Measurements from ENCODE around the gene GCAT. TPM values are rescaled to one million over a fixed set of nuclear protein-coding genes. Genes with fewer than 3 reads are reported as not detected.

The GCAT gene
- polyA plus RNA-seq, 3 donors: 0.56 to 1.9 (median 1.1) TPM

DNA sequence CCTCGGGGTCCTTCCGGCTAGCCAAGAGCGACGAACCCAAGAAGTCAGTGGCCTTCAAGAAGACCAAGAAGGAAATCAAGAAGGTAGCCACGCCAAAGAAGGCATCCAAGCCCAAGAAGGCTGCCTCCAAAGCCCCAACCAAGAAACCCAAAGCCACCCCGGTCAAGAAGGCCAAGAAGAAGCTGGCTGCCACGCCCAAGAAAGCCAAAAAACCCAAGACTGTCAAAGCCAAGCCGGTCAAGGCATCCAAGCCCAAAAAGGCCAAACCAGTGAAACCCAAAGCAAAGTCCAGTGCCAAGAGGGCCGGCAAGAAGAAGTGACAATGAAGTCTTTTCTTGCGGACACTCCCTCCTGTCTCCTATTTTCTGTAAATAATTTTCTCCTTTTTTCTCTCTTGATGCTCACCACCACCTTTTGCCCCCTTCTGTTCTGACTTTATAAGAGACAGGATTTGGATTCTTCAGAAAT, 1.9 kb upstream of the GCAT start:
- H3K4me2 ChIP-seq (replicated peaks; ENCODE audit: extremely low read depth, low read length, poor library complexity, severe bottlenecking): peak overlapping the region; percentile 89
- Mint-ChIP-seq H3K27me3 (ENCODE audit: low read depth in 3 of 3) (peaks cover 59 to 74% (median 60%) of the 10 kb centered on the region in 3 donors), H3K36me3 (peaks cover 8 to 16% of the 10 kb centered on the region in 2 donors), H3K4me3 (peak overlapping the region; percentile 87 to 96), H3K27ac (peak overlapping the region in 6 of 7 donors; percentile 45 to 90 (median 68)), H3K4me1 (peaks cover 54% of the 10 kb centered on the region), H3K9me3 (peaks cover 0 to 17% (median 7%) of the 10 kb centered on the region in 7 donors)
- peaks cover 27 to 63% of the 10 kb centered on the region in 2 donors for H3K27me3 ChIP-seq (ENCODE audit: control insufficient read depth in 2 of 2, insufficient read depth in 2 of 2, low read length in 2 of 2)
- peak overlapping the region; percentile 92 for H2AFZ ChIP-seq (ENCODE audit: insufficient read depth, low read depth, low read length, poor library complexity, severe bottlenecking)
- peak overlapping the region; percentile 74 for H3K9ac ChIP-seq (ENCODE audit: insufficient read depth, low read length, poor library complexity, severe bottlenecking)
- peak overlapping the region in 1 of 2 donors; percentile 18 for H3K27ac ChIP-seq (ENCODE audit: low read depth in 1 of 2, low read length in 2 of 2)
- H4K20me1 ChIP-seq (ENCODE audit: insufficient read depth, low read length): peaks cover 13% of the 10 kb centered on the region
- peak overlapping the region; percentile 42 to 75 (median 59) for H3K4me3 ChIP-seq (replicated peaks in 1 of 3; ENCODE audit: low read depth in 2 of 3, low read length in 3 of 3)
- intact Hi-C loops (cut with micrococcal nuclease): loop anchor here in 1 of 2 donors (10.0 kb wide), 1 partner anchor 121 kb away; the partner anchor contains the start of gene NOL12
- TF ChIP-seq, protein P1, sequence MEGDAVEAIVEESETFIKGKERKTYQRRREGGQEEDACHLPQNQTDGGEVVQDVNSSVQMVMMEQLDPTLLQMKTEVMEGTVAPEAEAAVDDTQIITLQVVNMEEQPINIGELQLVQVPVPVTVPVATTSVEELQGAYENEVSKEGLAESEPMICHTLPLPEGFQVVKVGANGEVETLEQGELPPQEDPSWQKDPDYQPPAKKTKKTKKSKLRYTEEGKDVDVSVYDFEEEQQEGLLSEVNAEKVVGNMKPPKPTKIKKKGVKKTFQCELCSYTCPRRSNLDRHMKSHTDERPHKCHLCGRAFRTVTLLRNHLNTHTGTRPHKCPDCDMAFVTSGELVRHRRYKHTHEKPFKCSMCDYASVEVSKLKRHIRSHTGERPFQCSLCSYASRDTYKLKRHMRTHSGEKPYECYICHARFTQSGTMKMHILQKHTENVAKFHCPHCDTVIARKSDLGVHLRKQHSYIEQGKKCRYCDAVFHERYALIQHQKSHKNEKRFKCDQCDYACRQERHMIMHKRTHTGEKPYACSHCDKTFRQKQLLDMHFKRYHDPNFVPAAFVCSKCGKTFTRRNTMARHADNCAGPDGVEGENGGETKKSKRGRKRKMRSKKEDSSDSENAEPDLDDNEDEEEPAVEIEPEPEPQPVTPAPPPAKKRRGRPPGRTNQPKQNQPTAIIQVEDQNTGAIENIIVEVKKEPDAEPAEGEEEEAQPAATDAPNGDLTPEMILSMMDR (IDR thresholded peaks at IDR 0.05): no peak
- no peak for DNase-seq
- peaks cover 11% of the 10 kb centered on the region for H3K79me2 ChIP-seq (ENCODE audit: insufficient read depth, low read length)
- WGBS (ENCODE audit: insufficient coverage): 21% methylated on average over 9 of the region's 10 CpGs
- H3K9me3 ChIP-seq (replicated peaks in 1 of 2; ENCODE audit: control insufficient read depth in 1 of 2, insufficient read depth in 1 of 2, low read length in 2 of 2): peaks cover 0 to 5% of the 10 kb centered on the region in 2 donors
- H3K36me3 ChIP-seq (replicated peaks in 1 of 2; ENCODE audit: control insufficient read depth in 1 of 2, insufficient read depth in 2 of 2, low read length in 2 of 2): no peaks in the 10 kb centered on the region
- peaks cover 60 to 70% of the 10 kb centered on the region in 2 donors for H3K4me1 ChIP-seq (ENCODE audit: control insufficient read depth in 1 of 2, insufficient read depth in 2 of 2, low read length in 2 of 2)

DNA sequence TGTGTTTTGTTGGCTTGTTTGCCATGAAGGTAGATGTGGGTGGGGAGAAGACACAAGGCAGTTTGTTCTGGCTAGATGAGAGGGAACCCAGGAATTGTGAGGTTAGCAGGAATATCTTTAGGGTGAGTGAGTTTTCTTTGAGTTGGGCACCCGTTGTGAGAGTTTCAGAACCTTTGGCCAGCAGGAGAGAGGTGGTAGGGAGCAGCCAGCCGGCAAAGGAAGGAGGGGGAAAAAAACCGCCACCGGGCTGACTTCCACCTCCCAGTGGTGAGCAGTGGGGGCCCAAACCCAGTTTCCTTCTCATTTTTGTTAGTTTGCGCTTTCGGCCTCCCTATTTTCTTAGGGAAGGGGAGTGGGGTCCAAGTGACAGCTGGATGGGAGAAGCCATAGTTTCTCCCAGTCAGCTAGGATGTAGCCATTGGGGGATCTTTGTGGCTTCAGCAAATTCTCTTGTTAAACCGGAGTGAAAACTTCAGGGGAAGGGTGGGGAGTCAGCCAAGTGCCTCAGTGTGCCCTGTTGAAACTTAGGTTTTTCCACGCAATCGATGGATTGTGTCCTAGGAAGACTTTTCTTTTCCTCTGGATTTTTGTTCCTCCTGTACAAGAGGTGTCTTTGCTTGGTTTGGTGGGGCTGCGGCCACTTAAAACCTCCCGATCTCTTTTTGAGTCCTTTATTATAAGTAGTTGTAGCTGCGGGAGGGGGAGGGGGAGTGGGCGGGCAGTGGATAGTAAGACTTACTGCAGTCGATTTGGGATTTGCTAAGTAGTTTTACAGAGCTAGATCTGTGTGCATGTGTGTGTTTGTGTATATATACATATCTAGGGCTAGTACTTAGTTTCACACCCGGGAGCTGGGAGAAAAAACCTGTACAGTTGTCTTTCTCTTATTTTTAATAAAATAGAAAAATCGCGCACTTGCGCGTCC, 1.1 kb upstream of the GCAT start:
- peaks cover 0 to 5% of the 10 kb centered on the region in 2 donors for H3K9me3 ChIP-seq (replicated peaks in 1 of 2; ENCODE audit: control insufficient read depth in 1 of 2, insufficient read depth in 1 of 2, low read length in 2 of 2)
- H2AFZ ChIP-seq (ENCODE audit: insufficient read depth, low read depth, low read length, poor library complexity, severe bottlenecking): no peak overlapping the region
- Mint-ChIP-seq H3K27ac (peak overlapping the region in 4 of 7 donors; percentile 38 to 90 (median 50)), H3K36me3 (peaks cover 8 to 16% of the 10 kb centered on the region in 2 donors), H3K9me3 (peaks cover 0 to 17% (median 7%) of the 10 kb centered on the region in 7 donors), H3K27me3 (ENCODE audit: low read depth in 3 of 3) (peaks cover 54 to 71% (median 56%) of the 10 kb centered on the region in 3 donors), H3K4me3 (peak overlapping the region; percentile 87 to 96), H3K4me1 (peaks cover 54% of the 10 kb centered on the region)
- H3K4me2 ChIP-seq (replicated peaks; ENCODE audit: extremely low read depth, low read length, poor library complexity, severe bottlenecking): peak overlapping the region; percentile 89
- WGBS (ENCODE audit: insufficient coverage): 0% methylated on average over 2 of the region's 19 CpGs
- H3K79me2 ChIP-seq (ENCODE audit: insufficient read depth, low read length): peaks cover 11% of the 10 kb centered on the region
- peaks cover 13% of the 10 kb centered on the region for H4K20me1 ChIP-seq (ENCODE audit: insufficient read depth, low read length)
- peak in 1 of 3 donors; percentile 26 for DNase-seq
- intact Hi-C loops (cut with micrococcal nuclease): loop anchor here in 1 of 2 donors (10.0 kb wide), 1 partner anchor 122 kb away; the partner anchor contains the start of gene NOL12
- H3K9ac ChIP-seq (ENCODE audit: insufficient read depth, low read length, poor library complexity, severe bottlenecking): no peak overlapping the region
- H3K4me3 ChIP-seq (replicated peaks in 1 of 3; ENCODE audit: low read depth in 2 of 3, low read length in 3 of 3): peak overlapping the region; percentile 42 to 75 (median 59)
- peaks cover 27 to 59% of the 10 kb centered on the region in 2 donors for H3K27me3 ChIP-seq (ENCODE audit: control insufficient read depth in 2 of 2, insufficient read depth in 2 of 2, low read length in 2 of 2)
- no peaks in the 10 kb centered on the region for H3K36me3 ChIP-seq (replicated peaks in 1 of 2; ENCODE audit: control insufficient read depth in 1 of 2, insufficient read depth in 2 of 2, low read length in 2 of 2)
- TF ChIP-seq, protein P1 (IDR thresholded peaks at IDR 0.05): no peak
- H3K27ac ChIP-seq (ENCODE audit: low read depth in 1 of 2, low read length in 2 of 2): no peak overlapping the region
- H3K4me1 ChIP-seq (ENCODE audit: control insufficient read depth in 1 of 2, insufficient read depth in 2 of 2, low read length in 2 of 2): peaks cover 60 to 70% of the 10 kb centered on the region in 2 donors
